Activated naive CD4-positive, alpha-beta T cell treated with anti-CD3 and anti-CD28 coated beads, Interleukin-2, amount 50 U/mL, for 72 hours (primary cell): ENCODE results near the gene TBCCD1. TPM values are rescaled to one million over a fixed set of nuclear protein-coding genes. Genes with fewer than 3 reads are reported as not detected.
"Not testable (repeated sequence)": the region's sequence is repeated elsewhere in the genome, so short reads cannot be mapped to it uniquely, and the experiment has no call there.

Experiments
- ATAC-seq, 2 donors: fragments of 150-1000 bp; cut with Tn5 transposase; 2 replicates each; pipeline ENCODE4 v1.10.0; 2021; ENCODE audit warnings: mild to moderate bottlenecking in 2 of 2, moderate library complexity in 2 of 2
- DNase-seq, 2 donors: peaks; one replicate each; pipeline ENCODE4 v3.0.0; 2021 to 2022; ENCODE audit warnings: low spot score in 2 of 2
- H3K27ac Mint-ChIP-seq, 2 donors: one replicate each; pipeline ENCODE4 v1.8.0; 2022; ENCODE audit warnings: mild to moderate bottlenecking in 2 of 2, mixed read lengths in 2 of 2
- H3K36me3 Mint-ChIP-seq, 2 donors: one replicate each; pipeline ENCODE4 v1.8.0; 2022; ENCODE audit warnings: mixed read lengths in 2 of 2
- H3K9me3 Mint-ChIP-seq, 2 donors: one replicate each; pipeline ENCODE4 v1.8.0; 2022; ENCODE audit warnings: mixed read lengths in 2 of 2
- total RNA-seq, 2 donors: library from RNA; stranded (reverse); gene quantifications; one replicate each; pipeline ENCODE4 v1.2.3, GENCODE V29; 2022

TBCCD1 gene
- total RNA-seq, 2 donors from 2014 or later = 10.0 to 14.8 TPM

DNA sequence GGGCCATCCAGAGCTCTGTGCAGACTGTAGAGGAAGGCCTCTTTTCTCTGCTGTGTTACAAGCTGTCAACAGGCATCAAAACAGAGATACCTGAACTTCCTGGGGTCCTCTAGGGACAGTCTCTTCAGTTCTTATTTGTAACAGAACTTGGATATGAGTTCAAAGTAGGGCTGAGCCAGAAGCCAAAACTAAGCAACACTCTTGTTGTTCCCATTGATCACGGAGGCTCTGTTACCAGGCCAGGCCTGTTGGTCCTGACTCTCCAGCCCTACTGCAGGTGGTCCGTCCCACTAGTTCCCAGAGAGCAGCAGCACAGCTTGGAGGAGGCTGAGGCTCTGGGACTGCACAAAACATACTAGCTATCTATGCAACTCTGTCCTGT, 32.6 kb upstream of the TBCCD1 start:
- ATAC-seq (no peak), DNase-seq (no peak)
- Mint-ChIP-seq H3K36me3 (no peaks in the 10 kb centered on the region), H3K9me3 (no peaks in the 10 kb centered on the region), H3K27ac (peak overlapping the region in 1 of 2 donors; percentile 8)

DNA sequence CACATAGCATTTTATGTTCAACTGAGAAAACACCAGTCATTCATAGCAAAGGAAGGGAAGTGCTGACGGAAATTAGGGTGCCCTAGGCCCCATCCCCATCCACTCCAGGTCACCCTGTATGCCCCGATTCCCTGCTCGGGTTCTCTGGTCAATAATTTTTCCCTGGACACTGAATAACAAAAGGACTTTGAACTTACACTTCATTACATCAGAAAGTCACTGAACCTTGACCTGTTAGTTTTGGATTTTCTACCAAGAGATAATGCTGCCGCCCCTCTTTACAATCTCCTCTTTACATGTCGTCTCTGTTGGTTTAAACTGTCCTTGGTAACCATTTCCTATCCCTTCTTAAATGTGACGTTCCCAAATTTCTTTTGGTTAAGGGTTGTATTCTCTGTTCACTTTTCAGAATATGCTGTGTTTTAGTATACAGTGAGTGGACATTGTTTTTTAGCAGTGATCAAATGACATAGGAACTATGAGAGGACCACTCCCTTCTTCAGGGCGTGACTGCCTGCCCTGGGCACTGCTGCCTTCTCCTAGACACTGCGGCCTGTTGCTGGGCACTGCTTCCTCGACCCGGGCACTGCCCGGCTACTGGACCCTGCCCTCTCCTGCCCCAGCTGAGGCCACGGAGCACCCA, 32.1 kb upstream of the TBCCD1 start:
- H3K36me3 Mint-ChIP-seq = no peaks in the 10 kb centered on the region
- ATAC-seq (no peak), DNase-seq (no peak)
- peak overlapping the region in 1 of 2 donors; percentile 8 for H3K27ac Mint-ChIP-seq
- no peaks in the 10 kb centered on the region for H3K9me3 Mint-ChIP-seq

DNA sequence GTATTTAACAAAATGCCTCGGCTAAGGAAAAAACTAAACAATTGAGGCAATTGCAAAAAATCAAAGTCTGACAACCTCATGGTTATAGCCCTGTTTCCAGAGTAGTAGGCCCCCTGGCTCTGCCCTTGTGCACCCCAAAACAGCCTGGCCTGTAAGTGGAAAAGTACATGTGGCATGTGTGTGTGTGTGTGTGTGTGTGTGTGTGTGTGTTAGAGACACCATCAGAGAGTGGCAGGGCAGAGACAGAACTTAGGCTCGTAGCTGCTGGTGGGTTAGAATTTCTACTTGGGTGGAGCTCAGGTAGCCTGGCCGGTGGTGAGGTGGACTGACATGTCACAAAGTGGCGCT, 31.6 kb upstream of the TBCCD1 start:
- ATAC-seq (no peak), DNase-seq (no peak)
- H3K9me3 Mint-ChIP-seq = no peaks in the 10 kb centered on the region
- no peaks in the 10 kb centered on the region for H3K36me3 Mint-ChIP-seq
- H3K27ac Mint-ChIP-seq = no peak overlapping the region

DNA sequence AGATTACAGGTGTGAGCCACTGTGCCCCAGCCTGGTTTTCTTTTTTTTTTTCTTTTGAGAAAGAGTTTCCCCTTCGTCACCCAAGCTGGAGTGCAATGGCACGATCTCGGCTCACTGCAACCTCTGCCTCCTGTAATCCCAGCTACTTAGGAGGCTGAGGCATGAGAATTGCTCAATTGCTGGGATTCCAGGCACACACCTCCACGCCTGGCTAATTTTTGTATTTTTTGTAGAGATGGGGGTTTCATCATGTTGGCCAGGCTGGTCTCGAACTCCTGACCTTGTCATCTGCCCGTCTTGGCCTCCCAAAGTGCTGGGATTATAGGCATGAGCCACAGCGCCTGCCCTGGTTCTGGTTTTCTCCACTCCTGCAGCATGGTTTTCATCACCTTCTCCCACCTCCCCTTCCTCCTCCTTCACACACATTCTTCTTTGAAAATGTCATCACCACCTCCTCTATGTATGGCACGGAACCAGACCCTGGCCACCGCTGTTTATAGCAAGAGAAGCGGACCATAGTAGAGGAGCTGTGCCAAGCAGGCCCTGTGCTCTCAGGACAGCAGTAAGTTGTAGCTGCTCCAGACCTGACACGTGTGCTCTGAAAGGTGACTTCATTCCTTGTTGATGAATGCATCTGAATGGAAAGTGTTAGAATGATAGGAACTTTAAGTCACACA, 31.1 kb upstream of the TBCCD1 start:
- Mint-ChIP-seq H3K27ac (no peak overlapping the region), H3K9me3 (no peaks in the 10 kb centered on the region), H3K36me3 (no peaks in the 10 kb centered on the region)
- ATAC-seq (no peak), DNase-seq (no peak)

DNA sequence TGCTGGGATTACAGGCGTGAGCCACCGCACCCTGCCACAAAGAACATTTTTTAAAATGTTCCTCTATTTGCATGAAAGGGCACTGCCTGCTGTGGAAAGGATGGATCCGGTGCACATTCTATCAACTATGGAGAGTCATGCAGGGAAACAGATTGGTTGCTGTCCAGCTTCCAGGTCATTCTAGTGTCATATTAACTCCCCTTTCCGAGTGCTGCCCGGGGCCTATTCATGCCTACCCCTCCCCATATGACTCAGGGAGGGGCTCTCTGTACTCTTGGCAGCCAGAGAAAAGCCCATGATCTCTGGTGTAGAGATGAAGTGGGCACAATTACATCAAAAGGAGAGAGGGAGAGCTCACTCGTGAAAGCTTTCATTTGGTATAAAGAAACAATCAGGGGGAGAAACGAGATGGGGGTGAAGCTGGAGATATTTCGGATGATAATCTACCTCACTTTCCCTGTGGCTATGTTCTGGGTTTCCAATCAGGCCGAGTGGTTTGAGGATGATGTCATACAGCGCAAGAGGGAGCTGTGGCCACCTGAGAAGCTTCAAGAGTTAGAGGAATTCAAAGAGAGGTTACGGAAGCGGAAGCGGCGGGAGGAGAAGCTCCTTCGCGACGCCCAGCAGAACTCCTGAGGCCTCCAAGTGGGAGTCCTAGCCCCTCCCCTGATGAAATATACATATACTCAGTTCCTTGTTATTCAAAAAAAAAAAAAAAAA, 29.6 kb upstream of the TBCCD1 start:
- ATAC-seq (no peak), DNase-seq (no peak)
- Mint-ChIP-seq H3K9me3 (no peaks in the 10 kb centered on the region), H3K36me3 (no peaks in the 10 kb centered on the region), H3K27ac (peak overlapping the region in 1 of 2 donors; percentile 82)

DNA sequence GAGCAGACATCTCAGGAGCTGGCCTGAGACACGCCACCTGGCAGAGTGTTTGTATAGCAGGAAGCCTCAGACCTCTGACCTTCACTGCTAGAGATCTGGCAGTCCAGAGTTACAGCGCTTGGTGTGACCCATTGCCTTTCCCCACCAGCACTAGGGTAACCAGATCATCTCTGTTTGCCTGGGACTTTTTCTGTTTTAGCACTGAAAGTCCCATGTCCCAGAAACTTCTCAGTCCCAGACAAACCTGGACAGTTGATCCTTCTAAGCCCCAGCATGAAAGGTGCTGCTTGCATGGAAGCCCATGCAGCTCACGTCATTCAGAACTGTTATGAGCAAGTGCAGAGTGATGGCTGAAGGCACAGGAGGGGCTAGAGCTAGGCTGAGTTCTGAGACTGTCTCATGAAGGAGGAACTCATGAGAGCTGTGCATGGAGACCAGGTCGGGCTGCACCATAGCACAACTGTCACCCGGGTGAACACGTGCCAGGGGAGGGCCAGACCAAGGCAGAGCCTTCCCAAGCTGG, 27.5 kb upstream of the TBCCD1 start:
- no peak for ATAC-seq
- no peak for DNase-seq
- Mint-ChIP-seq H3K27ac (no peak overlapping the region), H3K9me3 (no peaks in the 10 kb centered on the region), H3K36me3 (no peaks in the 10 kb centered on the region)

DNA sequence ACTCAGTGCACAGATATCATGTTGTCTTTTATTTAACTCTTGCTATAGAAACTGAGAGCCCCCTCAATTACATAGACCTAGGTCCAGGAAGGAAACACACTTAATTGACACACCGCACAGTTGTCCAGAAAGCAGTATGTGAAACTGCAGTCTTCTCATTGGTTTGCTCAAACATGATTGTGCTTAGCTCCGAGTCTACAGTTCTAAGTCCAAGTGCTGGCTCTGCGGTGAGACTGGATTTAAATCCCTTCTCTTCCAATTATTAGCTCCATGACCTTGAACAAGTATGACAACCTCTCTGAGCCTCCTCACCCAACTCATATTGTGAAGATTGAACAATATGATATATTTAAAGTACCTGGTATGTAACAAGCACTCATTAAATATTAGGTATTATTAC, 26.7 kb upstream of the TBCCD1 start:
- Mint-ChIP-seq H3K36me3 (no peaks in the 10 kb centered on the region), H3K27ac (no peak overlapping the region), H3K9me3 (no peaks in the 10 kb centered on the region)
- DNase-seq (no peak), ATAC-seq (no peak)

DNA sequence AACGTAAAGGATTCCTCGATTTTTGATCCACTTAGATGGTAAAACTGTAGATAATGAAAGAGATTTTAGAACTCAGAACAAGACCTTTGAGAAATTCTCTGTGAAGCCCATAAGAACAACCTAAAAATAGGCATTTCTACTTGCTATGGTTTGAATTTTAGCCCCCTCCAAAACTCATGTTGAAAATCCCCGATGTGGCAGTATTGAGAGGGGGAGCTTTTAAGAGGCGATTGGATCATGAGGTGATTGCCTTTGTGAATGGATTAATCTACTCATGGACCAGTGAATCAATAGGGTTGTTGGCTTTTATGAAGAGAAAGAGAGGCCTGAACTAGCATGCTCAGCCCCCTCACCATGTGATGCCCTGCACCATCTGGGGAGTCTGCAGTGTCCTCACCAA, 25.5 kb upstream of the TBCCD1 start:
- no peaks in the 10 kb centered on the region for H3K36me3 Mint-ChIP-seq
- H3K27ac Mint-ChIP-seq = no peak overlapping the region
- DNase-seq = no peak
- H3K9me3 Mint-ChIP-seq = no peaks in the 10 kb centered on the region
- ATAC-seq = no peak

DNA sequence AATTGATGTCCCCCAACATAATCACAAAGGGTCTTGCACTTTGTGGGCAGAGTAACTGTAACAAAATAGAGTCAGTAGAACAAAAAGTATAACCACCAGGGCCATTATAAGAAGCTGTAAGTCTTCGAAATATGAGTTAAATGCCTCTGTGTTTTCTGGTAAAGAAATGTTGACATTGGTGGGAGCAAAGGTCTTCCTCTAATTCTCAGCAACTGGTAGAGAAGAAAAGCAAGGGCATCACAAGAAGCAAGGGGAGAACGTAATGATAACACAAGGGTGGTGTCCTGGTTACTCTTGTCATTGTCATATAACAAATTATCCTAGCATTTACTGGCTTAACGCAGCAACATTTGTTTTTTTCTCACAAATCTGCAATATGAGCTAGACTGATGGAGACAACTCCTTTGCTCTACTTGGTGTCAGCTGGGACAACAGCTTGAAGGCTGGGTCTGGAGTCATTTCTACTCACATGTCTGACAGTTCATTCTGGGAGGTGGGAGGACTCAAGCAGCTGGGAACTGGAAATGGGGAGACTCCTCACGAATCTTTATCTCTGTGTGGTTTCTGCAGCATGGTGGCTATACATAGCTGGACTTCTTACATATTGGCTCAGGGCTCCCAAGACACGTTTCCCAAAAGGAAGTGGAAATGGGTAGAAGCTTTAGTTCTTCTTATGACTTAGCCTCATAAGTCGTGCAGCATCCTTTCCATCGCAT, 23.6 kb upstream of the TBCCD1 start:
- no peak for DNase-seq
- no peak for ATAC-seq
- Mint-ChIP-seq H3K27ac (peak overlapping the region in 1 of 2 donors; percentile 28), H3K9me3 (no peaks in the 10 kb centered on the region), H3K36me3 (no peaks in the 10 kb centered on the region)

DNA sequence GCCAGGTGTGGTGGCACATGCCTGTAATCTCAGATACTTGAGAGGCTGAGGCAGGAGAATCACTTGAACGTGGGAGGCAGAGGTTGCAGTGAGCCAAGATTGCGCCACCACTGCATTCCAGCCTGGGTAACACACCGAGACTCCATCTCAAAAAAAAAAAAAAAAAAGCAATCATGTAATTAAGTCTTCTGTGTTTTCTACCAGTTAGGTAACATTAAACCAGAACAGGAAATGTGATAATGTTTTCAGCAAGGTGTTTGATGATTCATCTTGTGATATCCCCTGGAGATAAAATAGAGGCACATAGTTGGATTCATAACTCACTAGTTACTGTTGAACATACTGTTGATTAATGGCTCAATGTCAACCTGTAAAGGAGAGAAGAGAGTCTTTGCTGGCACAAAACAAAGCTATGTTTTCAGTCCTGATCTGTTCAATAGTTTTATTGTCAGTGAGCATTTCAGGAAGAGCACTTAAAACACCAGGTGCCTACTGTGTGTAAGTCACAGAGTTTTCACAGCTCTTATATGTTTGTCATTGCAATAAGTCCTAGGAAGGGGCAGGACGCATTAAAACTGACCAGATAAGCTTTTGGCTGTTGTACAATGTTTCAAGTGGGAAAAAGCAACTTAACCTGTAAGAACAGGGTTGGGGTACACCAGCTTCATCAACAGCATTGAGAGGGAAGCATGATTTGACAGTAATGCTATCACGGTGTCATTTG, 22.9 kb upstream of the TBCCD1 start:
- DNase-seq = no peak
- H3K36me3 Mint-ChIP-seq = no peaks in the 10 kb centered on the region
- peak overlapping the region; percentile 8 to 28 for H3K27ac Mint-ChIP-seq
- H3K9me3 Mint-ChIP-seq = no peaks in the 10 kb centered on the region
- peak; percentile 46 to 83 for ATAC-seq

DNA sequence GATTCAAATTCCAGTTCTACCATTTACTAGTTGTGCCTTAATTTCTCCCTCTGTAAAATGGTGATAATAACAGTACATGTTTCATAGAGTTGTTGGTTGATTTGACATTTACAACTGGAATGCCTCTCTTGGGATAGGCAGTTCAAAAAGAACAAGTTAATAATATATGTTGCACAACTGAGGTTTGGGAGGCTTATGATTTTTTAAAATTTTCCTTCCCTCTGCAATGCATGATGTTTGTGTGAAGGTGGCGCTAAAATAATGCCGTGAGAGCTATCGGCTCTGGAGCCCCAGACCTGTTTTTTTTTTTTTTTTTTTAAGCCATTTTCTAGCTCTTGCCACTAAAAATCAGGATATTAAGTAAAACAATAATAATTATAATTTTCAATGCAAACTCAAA, 22.0 kb upstream of the TBCCD1 start:
- H3K27ac Mint-ChIP-seq = no peak overlapping the region
- ATAC-seq (no peak), DNase-seq (no peak)
- peaks cover 0 to 3% of the 10 kb centered on the region in 2 donors for H3K36me3 Mint-ChIP-seq
- no peaks in the 10 kb centered on the region for H3K9me3 Mint-ChIP-seq

DNA sequence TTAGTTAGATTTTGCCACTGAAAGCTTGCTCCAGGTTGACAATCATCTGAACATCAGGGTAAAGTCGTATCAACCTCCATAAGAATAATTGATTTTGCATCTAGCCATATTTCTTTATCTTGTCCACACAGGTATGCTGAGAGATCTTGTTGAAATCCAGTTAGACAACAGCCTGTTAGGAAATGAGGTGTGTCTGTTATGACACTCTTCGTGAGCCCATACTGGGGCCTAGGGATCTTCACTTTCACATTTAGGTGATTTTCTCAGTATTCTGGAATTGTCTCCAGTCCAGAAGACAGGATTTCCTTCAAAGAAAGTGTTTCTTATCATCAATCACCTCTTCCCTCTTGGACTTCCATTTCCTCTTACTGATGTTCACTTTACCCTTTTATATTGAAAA, 21.5 kb upstream of the TBCCD1 start:
- Mint-ChIP-seq H3K27ac (no peak overlapping the region), H3K9me3 (no peaks in the 10 kb centered on the region), H3K36me3 (peaks cover 0 to 5% of the 10 kb centered on the region in 2 donors)
- no peak for DNase-seq
- peak; percentile 63 to 65 for ATAC-seq

DNA sequence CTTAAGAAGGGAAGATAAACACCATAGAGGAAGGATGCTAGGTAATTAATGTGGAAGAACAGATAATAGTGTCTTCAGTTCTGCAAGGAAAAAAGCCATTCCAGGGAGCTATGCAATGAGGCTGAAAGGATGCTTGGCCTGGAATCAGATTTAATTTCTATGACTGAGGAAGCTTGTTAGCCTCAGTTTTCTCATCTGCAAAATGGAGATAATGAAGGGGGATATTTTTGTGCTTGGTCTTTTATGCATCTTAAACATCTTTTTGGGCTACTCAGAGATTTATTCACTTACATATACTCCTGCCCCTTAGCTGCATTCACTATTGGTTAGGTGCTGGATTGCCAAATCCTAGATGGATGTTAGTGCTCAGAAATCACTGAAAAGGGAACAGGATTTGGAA, 20.0 kb upstream of the TBCCD1 start:
- H3K36me3 Mint-ChIP-seq = peaks cover 1 to 5% of the 10 kb centered on the region in 2 donors
- ATAC-seq = no peak
- H3K9me3 Mint-ChIP-seq = no peaks in the 10 kb centered on the region
- H3K27ac Mint-ChIP-seq = no peak overlapping the region
- no peak for DNase-seq

DNA sequence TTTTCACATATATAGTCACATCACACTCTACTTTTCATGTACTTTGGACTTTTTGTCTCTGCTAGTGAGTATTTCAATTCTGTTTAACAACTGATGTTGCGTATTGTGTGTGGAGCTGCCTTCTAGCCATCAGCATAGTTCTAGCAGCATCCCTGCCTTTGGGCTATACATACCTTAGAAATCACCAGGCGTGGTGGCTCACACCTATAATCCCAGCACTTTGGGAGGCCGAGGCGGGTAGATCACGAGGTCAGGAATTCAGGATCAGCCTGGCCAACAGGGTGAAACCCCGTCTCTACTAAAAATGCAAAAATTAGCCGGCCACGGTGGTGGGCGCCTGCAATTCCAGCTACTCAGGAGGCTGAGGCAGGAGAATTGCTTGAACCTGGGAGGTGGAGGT, 19.1 kb upstream of the TBCCD1 start:
- not testable (repeated sequence) for H3K36me3 Mint-ChIP-seq, H3K9me3 Mint-ChIP-seq, DNase-seq, H3K27ac Mint-ChIP-seq, ATAC-seq

DNA sequence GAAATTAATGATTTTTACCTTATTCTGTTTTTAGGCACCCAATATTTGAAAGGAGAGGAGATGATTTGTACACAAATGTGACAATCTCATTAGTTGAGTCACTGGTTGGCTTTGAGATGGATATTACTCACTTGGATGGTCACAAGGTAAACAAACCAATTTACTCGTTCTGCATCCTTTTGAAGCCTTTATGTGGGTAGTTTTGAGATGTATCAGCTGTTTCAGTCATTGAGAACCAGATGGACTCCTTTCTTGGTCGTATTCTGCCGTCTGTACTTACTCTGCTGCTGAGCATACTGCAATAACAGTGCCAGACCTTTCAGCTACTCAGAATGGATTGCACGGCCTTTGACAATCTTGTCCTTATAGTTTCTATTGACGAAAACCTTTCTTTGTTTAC, 16.7 kb upstream of the TBCCD1 start:
- H3K36me3 Mint-ChIP-seq = peaks cover 4 to 5% of the 10 kb centered on the region in 2 donors
- peak overlapping the region in 1 of 2 donors; percentile 88 for H3K27ac Mint-ChIP-seq
- peak; percentile 34 to 87 for ATAC-seq
- no peaks in the 10 kb centered on the region for H3K9me3 Mint-ChIP-seq
- no peak for DNase-seq

DNA sequence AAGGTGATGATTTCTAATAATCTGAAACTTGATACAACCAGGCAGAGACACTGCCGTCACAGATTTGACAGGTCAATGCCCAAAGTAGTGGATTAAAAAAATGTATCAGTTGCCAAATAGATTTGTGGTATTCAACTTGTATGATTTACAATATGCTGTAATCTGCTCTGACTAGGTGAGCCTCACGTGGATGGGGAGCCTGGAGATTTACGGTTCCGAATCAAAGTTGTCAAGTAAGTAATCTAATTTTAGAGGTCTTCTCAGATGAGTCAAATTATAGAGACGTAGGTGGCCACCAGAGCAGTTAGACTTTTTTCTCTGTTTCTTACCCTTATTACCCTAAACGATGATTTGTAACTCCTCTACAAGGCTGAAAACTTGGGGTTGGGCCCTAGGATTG, 15.4 kb upstream of the TBCCD1 start:
- H3K9me3 Mint-ChIP-seq = no peaks in the 10 kb centered on the region
- ATAC-seq (no peak), DNase-seq (no peak)
- no peak overlapping the region for H3K27ac Mint-ChIP-seq
- peaks cover 4 to 5% of the 10 kb centered on the region in 2 donors for H3K36me3 Mint-ChIP-seq
